Mammary epithelial cell (primary cell): ENCODE results near the gene ARHGAP1.

Source experiments
- EZH2 ChIP-seq: IDR thresholded peaks from 2 replicates; pipeline ENCODE4 v1.6.1; 2012; ENCODE audit warnings: low read length, inconsistent platforms, borderline replicate concordance
- TF ChIP-seq, protein P1 (sequence below), 2 donors: IDR thresholded peaks in 1 of 2; conservative IDR thresholded peaks in 1 of 2; 2 replicates each; pipeline ENCODE4 v1.5.1; 2011 to 2012; ENCODE audit warnings: inconsistent platforms in 2 of 2, low read length in 2 of 2, mild to moderate bottlenecking in 2 of 2, control low read depth in 1 of 2, low read depth in 1 of 2; ENCODE audit not compliant: insufficient read depth in 1 of 2; ENCODE audit errors: extremely low read depth in 1 of 2

DNA sequence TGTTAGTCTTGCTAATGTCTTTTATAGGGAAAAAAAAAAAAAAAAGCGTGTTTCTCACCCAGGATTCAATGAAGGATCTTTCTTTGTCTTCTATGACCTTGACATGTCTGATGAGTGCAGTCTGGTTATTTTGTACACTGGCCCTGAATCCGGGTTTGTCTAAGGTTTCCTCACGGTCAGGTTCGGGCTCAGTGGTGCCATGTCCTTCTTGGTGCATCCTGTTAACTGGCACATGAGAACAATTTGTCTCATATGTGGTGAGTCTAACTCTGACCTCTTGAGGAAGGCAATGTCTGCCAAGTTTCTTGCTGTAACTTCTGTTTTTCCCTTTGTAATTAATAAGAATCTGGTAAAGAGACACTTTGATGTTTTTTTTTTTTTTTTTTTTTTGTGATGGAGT lies 31.1 kb upstream of the ARHGAP1 start:
- TF ChIP-seq, protein P1, sequence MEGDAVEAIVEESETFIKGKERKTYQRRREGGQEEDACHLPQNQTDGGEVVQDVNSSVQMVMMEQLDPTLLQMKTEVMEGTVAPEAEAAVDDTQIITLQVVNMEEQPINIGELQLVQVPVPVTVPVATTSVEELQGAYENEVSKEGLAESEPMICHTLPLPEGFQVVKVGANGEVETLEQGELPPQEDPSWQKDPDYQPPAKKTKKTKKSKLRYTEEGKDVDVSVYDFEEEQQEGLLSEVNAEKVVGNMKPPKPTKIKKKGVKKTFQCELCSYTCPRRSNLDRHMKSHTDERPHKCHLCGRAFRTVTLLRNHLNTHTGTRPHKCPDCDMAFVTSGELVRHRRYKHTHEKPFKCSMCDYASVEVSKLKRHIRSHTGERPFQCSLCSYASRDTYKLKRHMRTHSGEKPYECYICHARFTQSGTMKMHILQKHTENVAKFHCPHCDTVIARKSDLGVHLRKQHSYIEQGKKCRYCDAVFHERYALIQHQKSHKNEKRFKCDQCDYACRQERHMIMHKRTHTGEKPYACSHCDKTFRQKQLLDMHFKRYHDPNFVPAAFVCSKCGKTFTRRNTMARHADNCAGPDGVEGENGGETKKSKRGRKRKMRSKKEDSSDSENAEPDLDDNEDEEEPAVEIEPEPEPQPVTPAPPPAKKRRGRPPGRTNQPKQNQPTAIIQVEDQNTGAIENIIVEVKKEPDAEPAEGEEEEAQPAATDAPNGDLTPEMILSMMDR (conservative IDR thresholded peaks at IDR 0.05 in 1 of 2, IDR thresholded peaks at IDR 0.05 in 1 of 2; ENCODE audit: extremely low read depth in 1 of 2, insufficient read depth in 1 of 2, low read depth in 1 of 2, low read length in 2 of 2) = no peak
- TF ChIP-seq EZH2 = no peak
